ENCODE measurements around the gene TSPAN10.

Gene TSPAN10

GRCh38 chr17:81660441-81660840 is 23.4 kb downstream of the TSPAN10 start:
- TF ChIP-seq, protein P1, sequence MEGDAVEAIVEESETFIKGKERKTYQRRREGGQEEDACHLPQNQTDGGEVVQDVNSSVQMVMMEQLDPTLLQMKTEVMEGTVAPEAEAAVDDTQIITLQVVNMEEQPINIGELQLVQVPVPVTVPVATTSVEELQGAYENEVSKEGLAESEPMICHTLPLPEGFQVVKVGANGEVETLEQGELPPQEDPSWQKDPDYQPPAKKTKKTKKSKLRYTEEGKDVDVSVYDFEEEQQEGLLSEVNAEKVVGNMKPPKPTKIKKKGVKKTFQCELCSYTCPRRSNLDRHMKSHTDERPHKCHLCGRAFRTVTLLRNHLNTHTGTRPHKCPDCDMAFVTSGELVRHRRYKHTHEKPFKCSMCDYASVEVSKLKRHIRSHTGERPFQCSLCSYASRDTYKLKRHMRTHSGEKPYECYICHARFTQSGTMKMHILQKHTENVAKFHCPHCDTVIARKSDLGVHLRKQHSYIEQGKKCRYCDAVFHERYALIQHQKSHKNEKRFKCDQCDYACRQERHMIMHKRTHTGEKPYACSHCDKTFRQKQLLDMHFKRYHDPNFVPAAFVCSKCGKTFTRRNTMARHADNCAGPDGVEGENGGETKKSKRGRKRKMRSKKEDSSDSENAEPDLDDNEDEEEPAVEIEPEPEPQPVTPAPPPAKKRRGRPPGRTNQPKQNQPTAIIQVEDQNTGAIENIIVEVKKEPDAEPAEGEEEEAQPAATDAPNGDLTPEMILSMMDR (IDR thresholded peaks at IDR 0.05; ENCODE audit: borderline replicate concordance, control extremely low read depth, extremely low read depth, insufficient read depth, missing control alignments), result no peak
- no peak for DNase-seq (ENCODE audit: low spot score)
- in situ Hi-C loops (cut with MboI; ENCODE audit: low sequenced_read_pairs, unreplicated experiment), result no loop called here

DNA sequence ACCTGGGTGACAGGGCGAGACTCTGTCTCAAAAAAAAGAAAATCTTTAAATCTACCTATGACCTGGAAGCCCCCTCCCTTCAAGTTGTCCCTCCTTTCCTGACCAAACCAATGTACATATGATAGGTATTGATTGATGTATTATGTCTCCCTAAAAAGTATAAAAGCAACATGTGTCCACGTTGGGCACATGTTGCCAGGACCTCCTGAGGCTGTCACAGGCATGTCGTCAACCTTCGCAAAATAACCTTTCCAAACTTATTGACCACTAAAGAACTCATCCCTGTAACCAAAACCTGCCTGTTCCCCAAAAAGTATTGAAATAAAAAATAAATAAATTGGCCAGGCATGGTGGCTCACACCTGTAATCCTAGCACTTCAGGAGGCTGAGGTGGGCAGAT is 25.0 kb downstream of the TSPAN10 start:
- TF ChIP-seq, protein P1 (IDR thresholded peaks at IDR 0.05; ENCODE audit: borderline replicate concordance, control extremely low read depth, extremely low read depth, insufficient read depth, missing control alignments), result no peak
- no peak for DNase-seq (ENCODE audit: low spot score)
- in situ Hi-C loops (cut with MboI; ENCODE audit: low sequenced_read_pairs, unreplicated experiment), result no loop called here

GRCh38 chr17:81664051-81664470 is 27.1 kb downstream of the TSPAN10 start:
- TF ChIP-seq, protein P1 (IDR thresholded peaks at IDR 0.05; ENCODE audit: borderline replicate concordance, control extremely low read depth, extremely low read depth, insufficient read depth, missing control alignments), result no peak
- no peak for DNase-seq (ENCODE audit: low spot score)
- in situ Hi-C loops (cut with MboI; ENCODE audit: low sequenced_read_pairs, unreplicated experiment), result no loop called here

- peak; percentile 76 for DNase-seq (ENCODE audit: low spot score)
- TF ChIP-seq, protein P1 (IDR thresholded peaks at IDR 0.05; ENCODE audit: borderline replicate concordance, control extremely low read depth, extremely low read depth, insufficient read depth, missing control alignments), result no peak
- in situ Hi-C loops (cut with MboI; ENCODE audit: low sequenced_read_pairs, unreplicated experiment), result no loop called here
Observed at GRCh38 chr17:81665205-81666091, 28.5 kb downstream of the TSPAN10 start.

- in situ Hi-C loops (cut with MboI; ENCODE audit: low sequenced_read_pairs, unreplicated experiment), result no loop called here
- DNase-seq (ENCODE audit: low spot score), result no peak
- TF ChIP-seq, protein P1 (IDR thresholded peaks at IDR 0.05; ENCODE audit: borderline replicate concordance, control extremely low read depth, extremely low read depth, insufficient read depth, missing control alignments), result no peak
Observed at GRCh38 chr17:81666092-81666341, 29.0 kb downstream of the TSPAN10 start.

DNA sequence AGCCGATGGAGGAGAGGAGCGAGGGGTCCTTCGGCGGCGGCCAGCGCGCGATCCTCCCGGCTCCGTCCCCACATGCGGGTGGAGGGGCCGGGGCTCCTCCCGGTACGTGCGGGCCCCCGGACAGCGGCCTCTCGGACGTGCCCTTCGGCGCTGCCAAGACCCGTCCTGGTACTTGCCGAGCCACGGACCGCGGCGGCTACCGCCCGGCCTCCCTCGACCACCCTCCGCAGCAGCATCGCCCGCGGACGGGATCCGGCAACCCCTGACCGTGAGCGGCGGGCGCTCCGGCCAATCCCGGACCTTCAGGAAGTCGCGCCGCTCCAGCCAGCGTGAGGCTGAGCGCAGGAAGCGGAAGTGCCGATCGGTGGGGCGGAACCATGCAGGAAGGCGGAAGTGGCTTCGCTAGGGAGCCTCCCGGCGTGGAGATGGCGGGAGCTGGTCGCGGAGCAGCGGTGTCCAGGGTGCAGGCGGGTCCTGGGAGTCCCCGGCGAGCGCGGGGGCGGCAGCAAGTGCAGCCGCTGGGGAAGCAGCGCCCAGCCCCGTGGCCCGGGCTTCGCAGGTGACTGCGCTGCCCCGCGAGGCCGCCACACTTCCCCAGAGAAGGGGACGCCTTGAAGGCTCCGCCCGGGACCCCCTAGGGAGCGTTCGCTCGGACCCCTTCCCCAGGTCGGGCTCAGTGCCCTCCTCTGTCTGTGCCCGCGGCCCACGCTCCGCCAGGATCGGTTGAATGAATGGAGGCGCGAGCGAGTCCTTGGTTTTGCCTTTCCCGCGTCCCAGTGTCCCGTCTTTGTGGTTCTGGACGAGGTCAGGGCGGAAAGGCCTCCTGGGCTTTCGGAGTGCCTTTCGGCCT is 29.6 kb downstream of the TSPAN10 start, which contains the start of the genes CCDC137 and OXLD1:
Gene CCDC137 (plus strand): TSS at position 396 of the 850 bp plus-strand sequence. CDS start 30 bp downstream, at position 426.
Gene OXLD1 (minus strand): TSS at position 264 of the 850 bp plus-strand sequence. CDS start 28 bp downstream, at position 236.
- in situ Hi-C loops (cut with MboI; ENCODE audit: low sequenced_read_pairs, unreplicated experiment), result no loop called here
- TF ChIP-seq, protein P1 (IDR thresholded peaks at IDR 0.05; ENCODE audit: borderline replicate concordance, control extremely low read depth, extremely low read depth, insufficient read depth, missing control alignments), result no peak
- DNase-seq (ENCODE audit: low spot score), result peak; percentile 98

All from GM13976 (cell line).